Measurements from ENCODE around the gene SMARCA5.
A peak's percentile ranks its signal among the peaks of the same experiment; 100 is the strongest.

Gene SMARCA5

DNA sequence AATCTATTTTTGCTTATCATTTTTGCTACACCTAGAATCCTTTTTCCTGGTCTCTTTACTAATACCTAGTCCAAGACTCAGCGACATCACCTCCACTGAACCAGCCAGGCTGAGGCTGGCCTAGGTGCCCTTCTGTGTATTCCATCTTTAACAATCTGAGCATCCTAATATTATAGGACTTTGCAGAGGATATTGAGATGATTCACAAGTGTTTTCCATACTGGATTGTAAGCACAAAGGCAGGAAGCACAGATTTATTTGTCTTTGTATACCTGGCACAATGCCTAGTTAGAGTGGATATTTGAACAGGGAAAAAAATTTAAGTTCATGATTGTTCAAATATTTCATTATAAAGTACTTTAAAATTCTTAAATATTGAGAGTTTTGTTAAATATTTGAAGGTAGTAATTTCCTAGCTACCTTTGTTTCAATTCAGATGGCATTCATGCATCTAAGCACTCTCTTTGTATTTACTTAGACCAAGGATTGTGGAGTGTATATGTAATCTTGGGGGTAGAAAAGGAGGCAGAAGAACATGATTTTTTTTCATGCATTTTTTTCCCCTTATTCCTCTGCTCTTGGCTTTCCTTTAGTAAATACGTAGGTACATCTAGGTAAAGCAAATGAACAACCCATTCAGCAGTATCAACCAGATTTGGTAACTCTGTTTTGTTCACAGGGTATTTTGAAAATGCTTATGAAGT lies 18.4 kb downstream of the SMARCA5 start:
- DNase-seq = no peak

DNA sequence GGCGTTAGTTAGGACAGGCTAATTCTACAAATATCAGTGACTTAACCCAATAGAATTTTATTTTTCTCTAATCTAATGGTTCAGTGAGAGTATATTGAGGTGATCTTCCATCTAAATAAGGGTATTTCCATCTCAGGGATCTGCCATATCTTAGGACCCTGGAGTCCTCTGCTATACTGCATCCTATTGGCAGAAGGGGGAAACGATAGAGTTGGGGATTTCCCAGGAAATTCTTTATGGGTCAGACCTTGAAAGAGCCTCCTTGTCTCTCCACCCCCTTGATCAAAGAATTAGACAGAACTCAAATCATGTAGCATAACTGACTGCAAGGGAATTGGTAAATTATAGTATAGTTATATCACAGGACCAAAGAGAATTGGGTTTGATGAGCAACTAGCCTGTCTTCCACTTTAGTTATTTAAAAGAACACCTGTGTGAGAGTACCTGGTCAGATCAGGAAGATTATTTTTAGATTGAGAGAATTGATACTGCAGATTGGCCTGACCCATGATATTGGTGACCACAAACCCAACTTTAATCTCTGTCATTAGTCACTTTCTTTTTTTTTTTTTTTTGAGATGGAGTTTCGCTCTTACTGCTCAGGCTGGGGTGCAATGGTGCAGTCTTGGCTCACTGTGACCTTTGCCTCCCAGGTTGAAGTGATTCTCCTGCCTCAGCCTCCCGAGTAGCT lies 25.6 kb downstream of the SMARCA5 start:
- no peak for DNase-seq

DNA sequence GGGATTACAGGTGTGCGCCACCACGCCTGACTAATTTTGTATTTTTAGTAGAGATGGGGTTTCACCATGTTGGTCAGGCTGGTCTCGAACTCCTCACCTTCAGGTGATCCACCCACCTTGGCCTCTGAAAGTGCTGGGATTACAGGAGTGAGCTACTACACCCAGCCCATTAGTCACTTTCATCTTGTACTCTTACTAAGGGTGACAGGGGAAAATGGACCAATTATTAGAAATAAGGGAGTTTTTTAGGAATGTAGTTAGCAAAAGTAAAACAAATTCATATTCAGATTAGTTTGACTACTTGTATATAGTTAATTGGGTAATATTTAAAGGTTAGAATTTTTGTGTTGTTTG lies 26.1 kb downstream of the SMARCA5 start:
- DNase-seq = no peak

DNA sequence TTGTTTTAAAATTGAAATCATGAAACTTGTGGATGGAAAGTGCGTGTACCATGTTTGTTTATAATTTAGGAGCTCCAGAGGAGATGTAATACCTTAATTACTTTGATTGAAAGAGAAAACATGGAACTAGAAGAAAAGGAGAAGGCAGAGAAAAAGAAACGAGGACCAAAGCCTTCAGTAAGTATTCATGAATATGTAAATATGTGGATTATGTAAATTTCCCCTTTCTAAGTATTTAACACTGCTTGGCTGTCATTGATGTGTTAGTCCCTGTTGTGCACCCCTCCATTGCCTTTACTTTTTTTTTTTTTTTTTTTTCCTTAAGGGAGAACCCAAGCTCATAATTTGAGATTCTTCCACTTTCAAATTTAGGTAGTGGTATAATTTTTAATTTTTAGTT lies 36.4 kb downstream of the SMARCA5 start:
- DNase-seq = no peak

DNA sequence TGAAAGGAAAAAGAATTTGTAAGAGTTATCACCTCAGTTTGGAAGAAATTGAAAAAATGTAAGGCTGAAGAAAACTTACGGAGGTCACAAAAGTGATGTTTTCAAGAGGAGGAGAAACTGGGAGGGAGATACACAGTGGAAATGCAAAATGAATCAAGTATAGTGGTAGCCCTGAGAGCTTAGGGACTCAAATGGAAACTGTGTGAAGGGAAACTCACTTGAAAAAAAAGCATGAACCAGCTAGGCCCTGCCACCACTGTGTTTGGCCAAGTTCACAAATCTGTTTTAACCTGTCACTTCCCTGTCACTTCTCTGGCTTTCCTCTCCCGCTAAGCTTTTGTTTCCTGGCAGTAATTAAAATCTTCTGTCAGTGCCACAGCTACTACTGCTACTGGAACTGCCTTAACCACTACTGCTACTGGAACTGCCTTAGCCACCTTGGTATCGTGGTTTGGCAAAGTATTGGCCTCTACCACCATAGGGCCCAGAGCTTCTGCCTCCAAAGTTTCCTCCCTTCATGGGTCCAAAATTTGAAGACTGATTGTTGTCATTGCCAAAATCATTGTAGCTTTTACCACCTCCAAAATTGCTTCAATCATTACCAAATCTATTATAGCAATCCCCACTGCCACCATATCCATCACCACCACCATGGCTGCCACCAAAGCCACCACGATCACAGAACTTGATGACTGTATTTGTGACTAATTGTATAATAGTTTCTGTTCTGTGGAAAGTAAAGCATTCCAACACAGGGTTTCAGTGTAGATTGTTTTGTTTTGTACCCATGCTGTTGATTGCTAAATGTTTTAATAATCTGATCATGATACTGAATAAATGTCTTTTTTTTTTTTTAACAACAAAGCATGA lies 41.5 kb downstream of the SMARCA5 start:
- no peak for DNase-seq

DNA sequence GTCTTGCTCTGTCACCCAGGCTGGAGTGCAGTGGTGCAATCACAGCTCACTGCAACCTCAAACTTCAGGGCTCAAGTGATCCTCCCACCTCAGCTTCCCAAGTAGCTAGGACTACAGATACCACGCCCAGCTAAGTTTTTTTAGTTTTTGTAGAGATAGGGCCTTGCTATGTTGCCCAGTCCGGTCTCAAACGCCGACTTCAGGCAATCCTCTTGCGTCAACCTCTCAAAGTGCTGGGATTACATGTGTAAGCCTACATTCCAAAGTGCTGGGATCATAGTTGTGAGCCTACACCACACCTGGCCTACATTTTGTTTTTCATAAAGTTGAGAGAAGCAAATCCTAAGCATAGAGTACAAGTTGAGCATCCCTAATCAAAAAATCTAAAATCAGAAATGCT lies 42.2 kb downstream of the SMARCA5 start:
- DNase-seq = no peak

DNA sequence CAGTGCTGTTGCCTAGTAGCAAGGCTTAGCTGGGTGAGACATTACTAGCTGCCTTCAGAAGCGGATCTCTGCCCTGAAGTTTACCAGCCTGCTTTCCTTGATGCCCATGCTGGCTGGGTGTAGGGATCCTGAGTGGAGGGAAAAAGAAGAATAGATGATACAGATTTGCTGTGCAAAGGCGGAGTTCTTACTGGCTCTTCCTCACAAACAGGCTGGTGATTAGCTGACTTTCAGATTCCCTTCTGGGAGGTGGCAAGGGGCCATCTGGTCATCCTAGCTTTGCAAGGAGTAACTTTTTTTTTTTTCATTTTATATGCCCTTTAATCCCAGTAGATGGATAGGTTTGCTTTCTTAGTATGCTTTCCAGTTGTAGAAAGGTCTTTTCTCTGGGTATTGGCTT lies 44.8 kb downstream of the SMARCA5 start:
- DNase-seq = no peak

DNA sequence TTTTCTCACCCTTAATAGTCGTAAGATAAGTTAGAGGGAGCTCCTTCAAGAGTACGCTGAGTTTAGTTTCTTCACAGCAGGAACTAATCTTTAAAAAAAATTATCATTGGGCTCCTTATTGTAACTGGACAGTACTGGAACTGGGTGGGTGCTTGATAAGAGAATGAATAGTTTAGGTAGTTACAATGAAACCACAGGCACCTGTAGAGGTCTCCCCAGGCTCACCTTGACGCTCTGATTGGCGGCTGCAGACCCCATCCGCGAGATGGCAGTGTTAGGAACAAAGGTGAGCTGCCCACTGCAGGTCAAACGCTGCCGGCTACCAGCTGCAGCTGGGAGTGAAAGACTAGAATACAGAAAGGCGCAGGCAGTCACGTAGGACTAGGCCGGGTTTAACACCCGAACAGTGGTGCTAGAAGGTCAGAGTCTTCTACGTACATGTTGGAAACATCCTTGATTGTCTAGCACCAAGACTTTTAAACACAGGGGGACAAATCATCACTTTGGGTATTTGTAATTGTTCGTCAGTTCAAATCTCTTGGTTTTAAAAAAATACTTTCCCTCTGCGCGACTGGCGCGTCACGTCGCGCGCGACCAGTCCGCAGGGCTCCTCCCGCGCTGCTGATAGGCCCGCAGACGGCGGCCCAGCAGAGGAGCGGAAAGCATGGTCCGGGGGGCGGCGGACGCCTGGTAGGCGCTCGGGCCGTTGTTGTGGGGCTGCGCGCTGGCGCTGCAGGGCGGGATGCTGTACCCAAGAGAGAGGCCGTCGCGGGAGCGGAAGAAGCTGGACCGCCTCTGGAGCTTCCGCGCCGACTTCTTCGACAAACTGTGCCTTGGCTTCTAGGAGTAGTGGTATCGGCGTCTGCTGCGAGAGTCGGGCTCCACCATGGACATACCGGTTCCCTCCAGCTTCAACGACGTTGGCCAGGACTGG lies 45.6 kb downstream of the SMARCA5 start:
- peak; percentile 53 to 72 (median 67) for DNase-seq

DNA sequence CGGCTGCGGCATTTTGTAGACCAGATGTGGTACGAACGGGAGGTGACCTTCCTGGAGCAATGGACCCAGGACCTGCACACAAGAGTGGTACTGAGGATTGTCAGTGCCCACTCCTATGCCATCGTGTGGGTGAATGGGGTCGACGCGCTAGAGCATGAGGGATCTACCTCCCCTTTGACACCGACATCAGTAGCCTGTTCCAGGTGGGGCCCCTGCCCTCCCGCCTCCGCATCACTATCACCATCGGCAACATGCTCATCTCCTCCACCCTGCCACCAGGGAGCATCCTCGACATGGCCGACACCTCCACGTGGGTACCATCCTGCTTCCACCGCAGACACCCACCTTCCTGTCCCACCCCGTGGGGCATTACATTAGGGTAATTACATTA lies 46.2 kb downstream of the SMARCA5 start:
- peak in 3 of 5 donors; percentile 17 to 28 (median 22) for DNase-seq

DNA sequence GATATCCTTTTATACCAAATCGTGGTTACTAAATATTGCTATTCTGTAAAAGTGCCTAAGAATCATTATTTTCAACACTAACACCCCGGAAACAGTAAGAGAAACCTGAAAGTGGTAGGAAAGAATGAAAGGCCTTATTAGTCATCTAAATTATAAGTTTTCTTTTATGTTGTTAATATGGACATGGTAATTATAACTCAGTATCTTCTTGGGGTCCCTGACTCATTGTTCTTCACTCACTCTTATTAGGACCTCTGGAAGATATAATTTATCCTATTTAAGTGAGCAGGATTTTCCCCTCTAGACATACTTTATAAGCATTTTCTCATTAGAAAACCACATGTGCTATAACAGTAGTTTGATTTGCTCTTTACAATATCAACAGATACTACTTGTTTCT lies 51.0 kb downstream of the SMARCA5 start:
- no peak for DNase-seq

DNA sequence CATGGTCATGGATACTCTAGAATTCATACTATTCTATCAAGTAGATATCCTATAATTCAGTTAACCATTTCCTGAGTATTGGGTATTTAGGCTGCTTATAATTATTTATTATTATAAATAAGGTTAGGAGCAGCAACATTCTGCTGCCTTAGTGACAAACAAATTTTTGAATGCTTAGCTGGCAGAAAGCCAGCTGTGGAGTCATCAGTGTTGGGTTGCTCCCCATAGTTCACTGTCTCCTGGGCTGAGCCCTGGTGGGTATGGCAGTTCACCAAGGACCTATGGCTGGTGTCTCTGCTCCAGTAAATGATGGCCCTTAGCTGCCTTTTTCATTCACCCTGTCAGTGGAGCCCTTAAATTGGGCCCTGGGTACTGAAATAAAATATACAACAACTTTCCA lies 61.8 kb downstream of the SMARCA5 start:
- no peak for DNase-seq

DNA sequence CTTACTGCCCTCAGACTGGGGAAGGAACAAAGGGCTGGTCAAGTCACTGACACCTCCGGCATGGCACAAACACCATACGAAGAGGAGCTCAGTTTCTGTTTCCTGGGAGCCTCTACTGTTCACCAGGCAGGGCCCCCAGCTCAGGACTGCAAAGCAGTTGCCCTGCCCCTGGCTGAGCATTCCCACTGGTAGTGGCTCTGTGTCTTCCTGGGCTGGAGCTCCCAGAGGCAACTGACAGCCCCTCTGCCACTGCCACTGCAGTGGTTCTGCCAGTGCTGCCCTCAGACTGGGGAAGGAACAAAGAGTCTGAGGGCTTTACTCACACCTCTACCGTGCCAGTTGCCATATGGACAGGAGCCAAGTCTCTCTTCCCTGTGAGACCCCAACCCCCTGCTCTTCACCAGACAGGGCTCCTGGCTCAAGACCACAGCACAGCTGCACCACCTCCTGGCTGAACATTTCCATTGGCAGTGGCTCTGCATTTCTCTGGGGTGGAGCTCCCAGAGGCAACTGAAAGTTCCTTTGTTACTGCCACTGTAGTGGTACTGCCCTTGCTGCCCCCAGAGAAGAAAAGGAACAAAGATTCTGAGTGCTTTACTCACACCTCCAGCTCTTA lies 67.9 kb downstream of the SMARCA5 start:
- no peak for DNase-seq

DNA sequence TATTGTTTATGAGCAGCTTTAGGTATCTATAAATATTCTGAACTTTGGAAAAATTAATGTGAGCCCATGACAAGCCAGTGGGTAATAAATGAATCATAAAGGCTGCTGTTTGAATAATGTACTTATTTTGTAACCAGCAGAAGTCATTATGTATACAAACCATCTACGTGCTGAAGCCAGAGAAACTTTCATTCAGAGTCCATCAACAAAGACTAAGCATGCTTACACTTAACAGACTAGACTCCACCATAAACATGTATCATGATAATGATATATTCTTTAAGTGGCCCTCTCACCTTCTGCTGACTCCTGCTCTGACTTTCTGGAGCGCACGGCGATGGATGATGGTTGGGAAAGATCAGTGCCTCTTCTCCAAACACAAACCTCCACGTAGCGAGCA lies 72.0 kb downstream of the SMARCA5 start:
- no peak for DNase-seq

DNA sequence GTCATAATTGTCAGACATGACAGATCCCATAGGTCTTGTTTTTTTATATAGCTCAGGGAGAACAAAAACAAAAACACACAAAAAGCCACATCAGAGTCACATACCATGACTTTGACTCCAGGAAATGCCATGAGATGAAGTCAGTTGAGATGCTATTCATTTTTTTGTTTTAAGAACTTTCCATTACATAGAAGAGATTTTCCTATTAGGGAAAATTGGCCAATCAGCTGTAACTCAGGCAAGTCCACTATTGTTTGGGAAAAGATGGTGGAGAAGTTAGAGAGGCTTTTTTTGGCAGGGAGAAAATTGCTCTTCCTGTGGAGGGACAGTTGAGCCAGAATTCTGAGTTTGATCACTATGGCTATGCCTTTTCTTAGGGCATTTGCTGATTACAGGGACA lies 72.6 kb downstream of the SMARCA5 start:
- DNase-seq = no peak

DNA sequence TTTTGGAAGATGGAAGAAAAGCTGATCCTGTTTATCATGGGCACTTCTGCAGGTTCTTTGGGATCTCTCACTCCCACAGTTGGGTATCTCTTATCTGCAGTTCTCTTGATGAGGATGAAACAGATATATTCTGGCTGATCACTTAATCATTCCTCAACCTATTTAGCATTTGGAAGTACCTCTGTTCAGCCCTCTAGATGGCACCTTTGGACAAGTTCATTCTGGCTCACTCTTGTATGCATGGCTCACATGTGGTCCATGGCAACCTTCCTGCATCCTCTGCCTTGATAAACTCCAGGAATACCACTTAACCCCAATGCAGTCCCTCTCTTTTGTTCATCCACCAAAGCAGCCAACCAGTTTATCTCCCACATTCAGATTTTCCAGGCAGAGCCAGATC lies 74.2 kb downstream of the SMARCA5 start:
- no peak for DNase-seq

DNA sequence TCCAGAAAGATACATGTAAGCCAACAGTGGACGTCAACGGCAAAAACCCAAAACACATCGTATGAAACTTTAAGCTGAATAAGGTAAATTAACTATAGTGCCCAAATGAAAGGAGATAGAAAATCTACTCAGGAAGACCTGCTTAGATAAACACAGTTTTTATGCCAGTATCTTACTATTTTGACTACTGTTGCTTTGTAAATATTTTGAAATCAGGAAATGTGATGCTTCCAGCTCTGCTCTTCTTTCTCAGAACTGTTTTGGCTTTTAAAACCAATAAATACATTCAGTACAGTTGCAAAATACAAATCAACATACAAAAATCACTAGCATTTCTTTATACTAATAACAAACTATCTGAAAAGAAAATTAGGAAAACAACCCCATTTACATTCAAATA lies 83.8 kb downstream of the SMARCA5 start:
- no peak for DNase-seq

DNA sequence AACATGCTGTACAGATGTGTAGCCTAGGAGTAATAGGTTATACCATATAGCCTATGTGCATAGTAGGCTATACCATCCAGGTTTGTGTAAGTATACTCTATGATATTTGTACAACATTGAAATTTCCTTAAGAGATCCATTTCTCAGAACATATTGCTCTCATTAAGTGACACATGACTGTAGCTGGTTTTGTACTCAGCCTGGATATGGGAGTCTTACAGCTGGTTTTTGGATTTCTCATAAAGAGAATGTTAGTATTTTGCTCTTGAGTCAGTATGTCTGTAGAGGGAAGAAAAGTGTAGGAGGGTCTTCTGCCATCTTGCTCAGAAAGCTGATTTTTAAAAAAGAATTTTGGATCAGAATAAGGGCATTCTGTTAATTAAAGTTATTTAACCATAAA lies 85.3 kb downstream of the SMARCA5 start:
- DNase-seq = no peak

DNA sequence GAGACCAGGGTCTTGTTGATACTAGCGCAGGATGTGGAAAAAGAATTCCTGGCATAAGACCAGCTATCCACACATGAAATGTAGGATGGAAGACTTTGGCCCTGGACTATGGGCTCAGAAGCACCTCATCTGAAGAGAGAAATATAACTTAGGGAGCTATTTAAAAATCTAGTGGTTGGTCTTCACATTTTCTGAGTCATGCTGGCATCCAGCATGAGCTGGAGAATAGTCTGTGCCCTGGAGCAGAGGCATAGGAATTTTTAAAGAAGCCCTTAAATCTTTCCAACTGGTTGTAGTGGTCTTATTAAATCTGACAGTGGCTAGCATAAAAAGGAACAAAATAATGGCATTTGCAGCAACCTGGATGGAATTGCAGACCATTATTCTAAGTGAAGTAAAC lies 86.3 kb downstream of the SMARCA5 start:
- DNase-seq = no peak

DNA sequence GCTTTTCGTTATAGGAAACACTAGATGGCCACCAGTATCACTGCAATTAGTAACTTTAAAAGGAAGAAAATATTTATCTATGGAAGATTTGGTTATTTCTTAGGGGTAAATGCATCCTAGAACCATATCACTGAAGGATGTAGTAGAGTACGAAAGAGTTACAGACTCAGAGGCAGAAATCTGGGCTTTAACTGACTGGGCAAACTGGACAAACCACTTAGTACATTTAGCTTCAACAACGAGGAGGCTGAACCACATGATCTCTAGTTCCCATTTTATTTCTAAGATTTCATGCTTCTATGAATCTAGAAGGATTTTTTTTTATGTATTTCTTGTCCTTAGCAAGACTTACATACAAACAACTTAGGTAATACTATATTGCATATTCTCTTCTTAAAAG lies 93.0 kb downstream of the SMARCA5 start:
- DNase-seq = no peak

Measured in T-helper 1 cell (primary cell).